SU-DHL-6 (cell line): Measurements from ENCODE around the gene RCC1.

Experiments used
- EZH2phosphoT487 ChIP-seq: fragments of 200-600 bp; sonication (generic), shearing (Covaris generic); conservative IDR thresholded peaks from 2 replicates; pipeline ENCODE4 v1.6.1; 2018; ENCODE audit warnings: mild to moderate bottlenecking, antibody characterized with exemption, low read length, moderate library complexity, mixed read lengths
- TF ChIP-seq, protein P1 (sequence below): fragments of 200-600 bp; sonication (generic); IDR thresholded peaks from one replicate; pipeline ENCODE4 v1.5.1; 2017; ENCODE audit warnings: antibody characterized with exemption, mild to moderate bottlenecking, low read length, moderate library complexity; ENCODE audit not compliant: insufficient read depth, poor library complexity, severe bottlenecking

DNA sequence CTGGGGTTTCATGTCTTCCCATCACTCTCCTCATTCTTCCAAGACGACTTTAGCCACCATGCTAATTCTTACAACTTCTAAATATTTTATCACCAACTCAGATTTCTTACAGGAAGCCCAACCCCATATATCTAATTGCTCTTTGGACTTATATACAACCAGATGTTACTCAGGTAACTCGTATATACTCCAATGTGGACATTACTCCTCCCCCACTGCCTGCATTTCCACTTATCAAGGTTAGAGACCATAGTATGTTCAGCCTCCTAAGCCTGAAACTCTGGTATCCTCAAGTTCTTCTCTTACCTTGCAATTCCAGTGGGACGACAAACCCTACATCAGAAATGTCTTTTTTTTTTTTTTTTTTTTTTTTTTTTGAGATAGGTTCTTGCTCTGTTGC is 2.7 kb upstream of the RCC1 start:
- TF ChIP-seq, protein P1, sequence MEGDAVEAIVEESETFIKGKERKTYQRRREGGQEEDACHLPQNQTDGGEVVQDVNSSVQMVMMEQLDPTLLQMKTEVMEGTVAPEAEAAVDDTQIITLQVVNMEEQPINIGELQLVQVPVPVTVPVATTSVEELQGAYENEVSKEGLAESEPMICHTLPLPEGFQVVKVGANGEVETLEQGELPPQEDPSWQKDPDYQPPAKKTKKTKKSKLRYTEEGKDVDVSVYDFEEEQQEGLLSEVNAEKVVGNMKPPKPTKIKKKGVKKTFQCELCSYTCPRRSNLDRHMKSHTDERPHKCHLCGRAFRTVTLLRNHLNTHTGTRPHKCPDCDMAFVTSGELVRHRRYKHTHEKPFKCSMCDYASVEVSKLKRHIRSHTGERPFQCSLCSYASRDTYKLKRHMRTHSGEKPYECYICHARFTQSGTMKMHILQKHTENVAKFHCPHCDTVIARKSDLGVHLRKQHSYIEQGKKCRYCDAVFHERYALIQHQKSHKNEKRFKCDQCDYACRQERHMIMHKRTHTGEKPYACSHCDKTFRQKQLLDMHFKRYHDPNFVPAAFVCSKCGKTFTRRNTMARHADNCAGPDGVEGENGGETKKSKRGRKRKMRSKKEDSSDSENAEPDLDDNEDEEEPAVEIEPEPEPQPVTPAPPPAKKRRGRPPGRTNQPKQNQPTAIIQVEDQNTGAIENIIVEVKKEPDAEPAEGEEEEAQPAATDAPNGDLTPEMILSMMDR: no peak
- TF ChIP-seq EZH2phosphoT487: no peak
